CD4-positive, CD25-positive, alpha-beta regulatory T cell (primary cell): ENCODE data around the gene KCNF1. TPM values are rescaled to one million over a fixed set of nuclear protein-coding genes. Genes with fewer than 3 reads are reported as not detected.
A peak's percentile ranks its signal among the peaks of the same experiment; 100 is the strongest.

Experiments
- ATAC-seq, 2 donors: fragments of 150-1000 bp; cut with Tn5 transposase; one replicate each; pipeline ENCODE4 v1.10.0; 2021; ENCODE audit warnings: low read depth in 2 of 2, moderate number of reproducible peaks in 2 of 2, moderate library complexity in 1 of 2
- DNase-seq, 3 donors: peaks; one replicate each; pipeline versions ENCODE4 v3.0.0 to v3.0.0-alpha.2; 2012 to 2022; ENCODE audit warnings: mixed read lengths in 1 of 3
- H3K27ac ChIP-seq: one replicate; pipeline ENCODE4 v1.7.0; 2013; ENCODE audit warnings: mild to moderate bottlenecking, low read length; ENCODE audit not compliant: insufficient read depth, poor library complexity, severe bottlenecking
- H3K27me3 ChIP-seq: one replicate; pipeline ENCODE4 v1.7.0; 2013; ENCODE audit warnings: low read length; ENCODE audit not compliant: control insufficient read depth, insufficient read depth
- H3K36me3 ChIP-seq: one replicate; pipeline ENCODE4 v1.7.0; 2013; ENCODE audit warnings: mild to moderate bottlenecking, low read length, moderate library complexity; ENCODE audit not compliant: control insufficient read depth, insufficient read depth
- H3K4me1 ChIP-seq: 2 replicates; pipeline ENCODE4 v1.7.0; 2013; ENCODE audit warnings: mild to moderate bottlenecking, low read length; ENCODE audit not compliant: insufficient read depth, control insufficient read depth, poor library complexity, severe bottlenecking
- H3K4me3 ChIP-seq: one replicate; pipeline ENCODE4 v1.7.0; 2013; ENCODE audit warnings: low read depth, mild to moderate bottlenecking, low read length, moderate library complexity
- H3K9me3 ChIP-seq, 2 experiments: 1 replicate in 1 of 2; 2 replicates in 1 of 2; pipeline ENCODE4 v1.7.0; 2013; ENCODE audit warnings: low read length in 2 of 2, mild to moderate bottlenecking in 1 of 2, moderate library complexity in 1 of 2; ENCODE audit not compliant: control insufficient read depth in 2 of 2
- H3K27ac Mint-ChIP-seq, 3 donors: one replicate each; pipeline ENCODE4 v1.8.0; 2020 to 2022; ENCODE audit warnings: mild to moderate bottlenecking in 3 of 3, mixed read lengths in 3 of 3, moderate library complexity in 2 of 3
- H3K27me3 Mint-ChIP-seq: one replicate; pipeline ENCODE4 v1.8.0; 2022; ENCODE audit warnings: mild to moderate bottlenecking, mixed read lengths
- H3K36me3 Mint-ChIP-seq: one replicate; pipeline ENCODE4 v1.8.0; 2020; ENCODE audit warnings: mixed read lengths
- H3K4me1 Mint-ChIP-seq, 4 donors: one replicate each; pipeline ENCODE4 v1.8.0; 2020 to 2022; ENCODE audit warnings: mixed read lengths in 4 of 4, mild to moderate bottlenecking in 1 of 4
- H3K4me3 Mint-ChIP-seq, 4 donors: one replicate each; pipeline ENCODE4 v1.8.0; 2020 to 2022; ENCODE audit warnings: mild to moderate bottlenecking in 4 of 4, mixed read lengths in 4 of 4, moderate library complexity in 3 of 4
- H3K9me3 Mint-ChIP-seq, 7 donors: one replicate each; pipeline ENCODE4 v1.8.0; 2020 to 2022; ENCODE audit warnings: mixed read lengths in 7 of 7, mild to moderate bottlenecking in 3 of 7, moderate library complexity in 2 of 7
- polyA plus RNA-seq, 4 donors: library from polyadenylated mRNA; unstranded; fragments of 300-500 nt; fragmentation: Illumina TruSeq; gene quantifications; one replicate each; pipeline ENCODE4 v1.2.3, GENCODE V29; 2021
- total RNA-seq: library from RNA; stranded (reverse); gene quantifications from one replicate; pipeline ENCODE4 v1.2.3, GENCODE V29; 2022

Gene KCNF1
- total and polyA plus RNA-seq, 5 donors from 2014 or later, result not detected

- Mint-ChIP-seq H3K36me3 (no peaks in the 10 kb centered on the region), H3K4me3 (no peak overlapping the region), H3K27ac (no peak overlapping the region), H3K9me3 (peaks cover 0 to 8% (median 0%) of the 10 kb centered on the region in 7 donors), H3K27me3 (peaks cover 15% of the 10 kb centered on the region), H3K4me1 (peaks cover 0 to 4% (median 0%) of the 10 kb centered on the region in 4 donors)
- H3K36me3 ChIP-seq, result no peaks in the 10 kb centered on the region
- H3K27ac ChIP-seq, result no peak overlapping the region
- H3K9me3 ChIP-seq, result no peaks in the 10 kb centered on the region
- ATAC-seq (no peak), DNase-seq (peak in 1 of 3 donors; percentile 20)
- H3K27me3 ChIP-seq, result peaks cover 3% of the 10 kb centered on the region
- no peak overlapping the region for H3K4me3 ChIP-seq
- no peaks in the 10 kb centered on the region for H3K4me1 ChIP-seq
Observed at GRCh38 chr2:10900216-10901109, 11.3 kb upstream of the KCNF1 start.

- H3K36me3 ChIP-seq, result no peaks in the 10 kb centered on the region
- peaks cover 3% of the 10 kb centered on the region for H3K27me3 ChIP-seq
- H3K4me3 Mint-ChIP-seq, result no peak overlapping the region
- H3K9me3 ChIP-seq, result no peaks in the 10 kb centered on the region
- no peak for DNase-seq
- no peak overlapping the region for H3K27ac ChIP-seq
- H3K27me3 Mint-ChIP-seq, result peaks cover 15% of the 10 kb centered on the region
- no peaks in the 10 kb centered on the region for H3K36me3 Mint-ChIP-seq
- no peaks in the 10 kb centered on the region for H3K4me1 ChIP-seq
- H3K4me3 ChIP-seq, result no peak overlapping the region
- H3K9me3 Mint-ChIP-seq, result peaks cover 0 to 8% (median 0%) of the 10 kb centered on the region in 7 donors
- no peak overlapping the region for H3K27ac Mint-ChIP-seq
- no peak for ATAC-seq
- peaks cover 0 to 4% (median 0%) of the 10 kb centered on the region in 4 donors for H3K4me1 Mint-ChIP-seq
Observed at GRCh38 chr2:10901160-10901939, 10.4 kb upstream of the KCNF1 start.

DNA sequence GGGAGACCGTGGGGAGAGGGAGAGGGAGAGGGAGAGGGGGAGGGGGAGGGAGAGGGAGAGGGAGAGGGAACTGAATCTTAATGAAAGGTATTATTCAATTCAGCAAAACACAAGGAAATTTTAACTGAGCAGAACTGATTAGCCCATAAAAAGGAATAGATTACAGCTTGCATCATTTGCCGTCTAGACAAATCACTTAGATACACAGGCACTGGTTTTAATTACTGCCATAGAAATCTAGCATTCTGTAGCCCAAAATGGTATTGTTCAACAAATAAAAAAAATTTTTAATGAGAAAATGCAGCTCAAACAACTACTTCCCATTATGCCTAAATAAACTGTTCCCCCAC, 7.9 kb upstream of the KCNF1 start:
- no peaks in the 10 kb centered on the region for H3K9me3 ChIP-seq
- no peaks in the 10 kb centered on the region for H3K27me3 ChIP-seq
- DNase-seq (no peak), ATAC-seq (no peak)
- no peaks in the 10 kb centered on the region for H3K4me1 Mint-ChIP-seq
- H3K4me3 Mint-ChIP-seq, result no peak overlapping the region
- H3K36me3 ChIP-seq, result no peaks in the 10 kb centered on the region
- peak overlapping the region in 1 of 3 donors; percentile 43 for H3K27ac Mint-ChIP-seq
- no peak overlapping the region for H3K4me3 ChIP-seq
- H3K9me3 Mint-ChIP-seq, result peaks cover 0 to 6% (median 0%) of the 10 kb centered on the region in 7 donors
- no peak overlapping the region for H3K27ac ChIP-seq
- H3K27me3 Mint-ChIP-seq, result peaks cover 10% of the 10 kb centered on the region
- H3K36me3 Mint-ChIP-seq, result no peaks in the 10 kb centered on the region
- no peaks in the 10 kb centered on the region for H3K4me1 ChIP-seq

GRCh38 chr2:10904455-10904854, 7.3 kb upstream of the KCNF1 start:
- Mint-ChIP-seq H3K4me3 (no peak overlapping the region), H3K27ac (no peak overlapping the region), H3K9me3 (peaks cover 0 to 2% (median 0%) of the 10 kb centered on the region in 7 donors), H3K4me1 (no peaks in the 10 kb centered on the region), H3K27me3 (peaks cover 4% of the 10 kb centered on the region), H3K36me3 (no peaks in the 10 kb centered on the region)
- ATAC-seq (no peak), DNase-seq (no peak)
- no peaks in the 10 kb centered on the region for H3K9me3 ChIP-seq
- no peak overlapping the region for H3K27ac ChIP-seq
- H3K36me3 ChIP-seq, result no peaks in the 10 kb centered on the region
- no peaks in the 10 kb centered on the region for H3K4me1 ChIP-seq
- H3K4me3 ChIP-seq, result no peak overlapping the region
- H3K27me3 ChIP-seq, result no peaks in the 10 kb centered on the region

DNA sequence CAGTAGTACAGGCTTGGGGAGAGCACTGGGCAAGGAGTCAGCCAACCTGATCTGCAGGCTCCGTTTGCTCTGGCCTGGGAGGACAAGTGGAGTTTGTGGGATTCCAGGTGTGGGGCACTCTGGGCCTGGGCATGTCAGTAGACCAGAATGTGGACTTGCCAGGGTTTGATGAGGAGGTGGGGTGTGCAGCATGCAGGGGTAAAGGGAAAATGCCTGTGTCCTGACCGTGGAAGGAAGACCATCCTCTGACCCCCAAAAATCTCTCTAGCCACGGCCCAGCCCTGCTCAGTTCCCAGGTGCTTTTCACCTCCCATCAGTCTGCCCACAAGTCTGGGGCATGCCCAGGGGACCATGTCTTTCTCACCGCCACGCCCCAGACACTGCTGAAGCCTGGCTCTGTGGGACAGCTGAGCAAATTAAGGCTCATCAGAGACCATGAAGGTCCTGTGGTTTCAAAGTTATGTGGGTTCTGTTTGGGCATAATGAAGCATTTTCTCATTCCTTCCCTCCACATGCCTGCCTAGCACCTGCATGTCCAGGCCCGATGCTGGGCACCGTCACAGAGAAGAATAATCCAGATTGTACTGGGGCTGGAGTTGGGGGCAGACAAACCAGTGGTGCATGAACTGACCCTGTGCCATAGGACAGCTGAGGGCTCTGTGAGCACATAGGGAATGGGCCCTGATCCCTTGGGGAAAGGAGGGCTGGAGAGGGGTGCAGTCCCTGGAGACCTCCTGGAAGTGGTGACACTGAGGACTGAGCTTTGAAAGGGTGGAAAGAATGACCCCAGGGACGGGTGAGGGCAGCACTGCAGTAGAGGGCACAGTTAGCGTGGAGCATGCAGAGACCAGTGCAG, 6.5 kb upstream of the KCNF1 start:
- H3K36me3 ChIP-seq, result no peaks in the 10 kb centered on the region
- peaks cover 5% of the 10 kb centered on the region for H3K27me3 ChIP-seq
- Mint-ChIP-seq H3K27me3 (peaks cover 11% of the 10 kb centered on the region), H3K27ac (no peak overlapping the region), H3K9me3 (peaks cover 0 to 2% (median 0%) of the 10 kb centered on the region in 7 donors), H3K4me1 (no peaks in the 10 kb centered on the region), H3K36me3 (no peaks in the 10 kb centered on the region), H3K4me3 (no peak overlapping the region)
- ATAC-seq, result peak in 1 of 2 donors; percentile 20
- H3K27ac ChIP-seq, result no peak overlapping the region
- no peaks in the 10 kb centered on the region for H3K9me3 ChIP-seq
- no peak overlapping the region for H3K4me3 ChIP-seq
- H3K4me1 ChIP-seq, result no peaks in the 10 kb centered on the region
- DNase-seq, result no peak

DNA sequence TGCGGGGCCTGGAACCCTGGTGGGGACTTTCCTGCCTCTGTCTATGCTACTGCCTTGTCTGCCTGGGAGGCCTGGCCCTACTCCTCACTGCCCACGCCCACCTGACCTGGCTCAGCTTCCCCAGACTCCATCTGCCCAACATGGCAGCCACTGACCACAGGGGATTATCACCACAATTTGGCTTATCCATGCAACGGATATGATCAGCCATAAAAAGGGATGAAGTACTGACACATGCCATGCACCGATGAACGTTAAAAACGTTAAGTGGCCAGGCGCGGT, 5.9 kb upstream of the KCNF1 start:
- no peaks in the 10 kb centered on the region for H3K4me1 ChIP-seq
- H3K9me3 Mint-ChIP-seq, result peaks cover 0 to 2% (median 0%) of the 10 kb centered on the region in 7 donors
- no peak for ATAC-seq
- H3K4me3 ChIP-seq, result no peak overlapping the region
- no peak overlapping the region for H3K27ac Mint-ChIP-seq
- H3K4me3 Mint-ChIP-seq, result no peak overlapping the region
- peaks cover 0 to under 1% (median 0%) of the 10 kb centered on the region in 4 donors for H3K4me1 Mint-ChIP-seq
- DNase-seq, result no peak
- H3K9me3 ChIP-seq, result no peaks in the 10 kb centered on the region
- H3K36me3 Mint-ChIP-seq, result no peaks in the 10 kb centered on the region
- no peaks in the 10 kb centered on the region for H3K36me3 ChIP-seq
- peaks cover 15% of the 10 kb centered on the region for H3K27me3 Mint-ChIP-seq
- H3K27me3 ChIP-seq, result peaks cover 5% of the 10 kb centered on the region
- no peak overlapping the region for H3K27ac ChIP-seq

- Histone ChIP-seq H3K4me1 (no peaks in the 10 kb centered on the region), H3K4me3 (no peak overlapping the region), H3K36me3 (no peaks in the 10 kb centered on the region), H3K27ac (no peak overlapping the region), H3K9me3 (no peaks in the 10 kb centered on the region), H3K27me3 (peaks cover 8% of the 10 kb centered on the region)
- H3K9me3 Mint-ChIP-seq, result peaks cover 0 to 3% (median 0%) of the 10 kb centered on the region in 7 donors
- H3K4me1 Mint-ChIP-seq, result peaks cover 0 to 3% (median 0%) of the 10 kb centered on the region in 4 donors
- H3K27ac Mint-ChIP-seq, result no peak overlapping the region
- no peak for ATAC-seq
- DNase-seq, result no peak
- H3K27me3 Mint-ChIP-seq, result peaks cover 23% of the 10 kb centered on the region
- no peaks in the 10 kb centered on the region for H3K36me3 Mint-ChIP-seq
- no peak overlapping the region for H3K4me3 Mint-ChIP-seq
Observed at GRCh38 chr2:10906926-10907625, 4.7 kb upstream of the KCNF1 start.
